Heart left ventricle (tissue), 16 donors: ENCODE data around the gene TGFBR3. TPM values are rescaled to one million over a fixed set of nuclear protein-coding genes. Genes with fewer than 3 reads are reported as not detected.
A peak's percentile ranks its signal among the peaks of the same experiment; 100 is the strongest.

Experiments
- ATAC-seq, 4 donors: fragments of 200-7000 bp; cut with Tn5 transposase; one replicate each; pipeline ENCODE4 v1.9.1; 2020 to 2022; ENCODE audit warnings: moderate library complexity in 4 of 4, mild to moderate bottlenecking in 3 of 4, moderate number of reproducible peaks in 1 of 4
- DNase-seq, 5 donors: peaks; one replicate each; pipeline ENCODE4 v3.0.0-alpha.2; 2020
- H3K27ac ChIP-seq, 12 donors: fragments of 200-600 bp; sonication (generic) in 4 of 12; one replicate each; pipeline versions ENCODE4 v1.5.0 to v1.8.0; 2016 to 2022; ENCODE audit warnings: mild to moderate bottlenecking in 2 of 12
- H3K27me3 ChIP-seq, 9 donors: fragments of 200-600 bp; sonication (generic) in 2 of 9; one replicate each; pipeline versions ENCODE4 v1.5.1 to v1.8.0; 2016 to 2022; ENCODE audit warnings: mild to moderate bottlenecking in 3 of 9
- H3K36me3 ChIP-seq, 9 donors: fragments of 200-600 bp; sonication (generic) in 2 of 9; one replicate each; pipeline versions ENCODE4 v1.5.0 to v1.8.0; 2018 to 2022; ENCODE audit warnings: mild to moderate bottlenecking in 2 of 9
- H3K4me1 ChIP-seq, 12 donors: fragments of 200-600 bp; sonication (generic) in 4 of 12; one replicate each; pipeline versions ENCODE4 v1.5.0 to v1.8.0; 2016 to 2022; ENCODE audit warnings: mild to moderate bottlenecking in 3 of 12
- H3K4me3 ChIP-seq, 12 donors: fragments of 200-600 bp; sonication (generic) in 4 of 12; one replicate each; pipeline versions ENCODE4 v1.5.0 to v1.8.0; 2017 to 2022; ENCODE audit warnings: mild to moderate bottlenecking in 9 of 12, moderate library complexity in 4 of 12
- H3K9me3 ChIP-seq, 12 donors: fragments of 200-600 bp; sonication (generic) in 4 of 12; one replicate each; pipeline versions ENCODE4 v1.5.0 to v1.8.0; 2016 to 2022; ENCODE audit warnings: mild to moderate bottlenecking in 1 of 12
- POLR2A ChIP-seq, 2 donors: fragments of 450-650 bp; IDR thresholded peaks; one replicate each; pipeline ENCODE4 v1.6.1; 2017; ENCODE audit warnings: antibody characterized with exemption in 2 of 2, mild to moderate bottlenecking in 2 of 2, moderate library complexity in 2 of 2
- WGBS, 4 donors: extraction: QIAGEN DNeasy Blood & Tissue Kit in 2 of 4; methylation state at CpG; one replicate each; pipeline versions ENCODE4 v1.1.5 to v1.1.7; 2013 to 2018; 5-methylcytosine and 5-hydroxymethylcytosine counted together
- intact Hi-C, 10 donors: fragments of 100-400 bp; cut with DNase I; formaldehyde crosslinking; loops; one replicate each; pipeline versions ENCODE4 v1.11.1 to v1.14.2; 2022
- polyA plus RNA-seq, 2 donors: library from polyadenylated mRNA; stranded (reverse); fragments of 200-250 nt; gene quantifications; one replicate each; pipeline ENCODE4 v1.2.3, GENCODE V29; 2013
- total RNA-seq, 9 donors: library from RNA; depleted of rRNA in 2 of 9; stranded (reverse); fragments of >200 nt in 2 of 9; fragmentation: NEBNext Ultra II Directional in 3 of 9; extraction: Animal tissue kit (Norgen Biotek cat#: 25700) in 3 of 9; gene quantifications; one replicate each; pipeline versions ENCODE4 v1.1.0 to v1.2.4, GENCODE V29; 2016 to 2023
- TF ChIP-seq, protein P1 (sequence below), 12 donors: fragments of 200-600 bp; sonication (generic) in 4 of 12; IDR thresholded peaks; one replicate each; pipeline versions ENCODE4 v1.5.0 to v1.8.0; 2018 to 2022; ENCODE audit warnings: antibody characterized with exemption in 12 of 12, mild to moderate bottlenecking in 5 of 12
- donor health status: ischemic (EF 13 %, LVEDD 7.1; RV severe dilation, severe dysfunction).
- donor health status: healthy with polysubstance abuse.
- donor health status: DM: no; HTN: yes; CAD: no.
- donor health status: DM: no; HTN: no; CAD: no.
- donor health status: ischemic (EF 25% LVEDD 6.9; RV normal size, moderate dysfunction).
- donor health status: ischemic (EF 25% LVEDD 5.7; RV mildly dilated, moderate dysfunction).
- donor health status: healthy.
- donor health status: DM: yes; HTN: yes; CAD: no.
- donor health status: ischemic (EF 35%, LVEDD 5.7; RV mildly dilated, moderate dysfunction).
- donor health status: nonischemic (EF 11% LVEDD 7.7; RV severe dilation, severe dysfunction).
- donor health status: DM: yes; HTN: yes; CAD: no.
- donor health status: PGD.
- donor health status: ischemic (EF 29% LVEDD 5.4; RV normal size, mild dysfunction).
- donor health status: nonischemic (EF 23%, LVEDD 6.1; RV moderate dilation, normal function).

TGFBR3 gene
- total and polyA plus RNA-seq, 11 donors, result 6.9 to 51.8 (median 22.7) TPM

GRCh38 chr1:91746728-91747338 lies 139.1 kb downstream of the TGFBR3 start:
- no peak for ATAC-seq
- peak overlapping the region in 2 of 12 donors; percentile 8 to 58 for H3K27ac ChIP-seq

GRCh38 chr1:91745640-91746373 lies 140.1 kb downstream of the TGFBR3 start:
- H3K9me3 ChIP-seq, result peaks cover 0 to 9% (median 0%) of the 10 kb centered on the region in 12 donors
- WGBS, 4 donors, result 59 to 66% (median 65%) methylated on average over 5 of the region's 5 CpGs
- TF ChIP-seq, protein P1, sequence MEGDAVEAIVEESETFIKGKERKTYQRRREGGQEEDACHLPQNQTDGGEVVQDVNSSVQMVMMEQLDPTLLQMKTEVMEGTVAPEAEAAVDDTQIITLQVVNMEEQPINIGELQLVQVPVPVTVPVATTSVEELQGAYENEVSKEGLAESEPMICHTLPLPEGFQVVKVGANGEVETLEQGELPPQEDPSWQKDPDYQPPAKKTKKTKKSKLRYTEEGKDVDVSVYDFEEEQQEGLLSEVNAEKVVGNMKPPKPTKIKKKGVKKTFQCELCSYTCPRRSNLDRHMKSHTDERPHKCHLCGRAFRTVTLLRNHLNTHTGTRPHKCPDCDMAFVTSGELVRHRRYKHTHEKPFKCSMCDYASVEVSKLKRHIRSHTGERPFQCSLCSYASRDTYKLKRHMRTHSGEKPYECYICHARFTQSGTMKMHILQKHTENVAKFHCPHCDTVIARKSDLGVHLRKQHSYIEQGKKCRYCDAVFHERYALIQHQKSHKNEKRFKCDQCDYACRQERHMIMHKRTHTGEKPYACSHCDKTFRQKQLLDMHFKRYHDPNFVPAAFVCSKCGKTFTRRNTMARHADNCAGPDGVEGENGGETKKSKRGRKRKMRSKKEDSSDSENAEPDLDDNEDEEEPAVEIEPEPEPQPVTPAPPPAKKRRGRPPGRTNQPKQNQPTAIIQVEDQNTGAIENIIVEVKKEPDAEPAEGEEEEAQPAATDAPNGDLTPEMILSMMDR (IDR thresholded peaks at IDR 0.05), result no peak
- TF ChIP-seq POLR2A (IDR thresholded peaks at IDR 0.05), result no peak
- H3K4me1 ChIP-seq, result peaks cover 0 to 80% (median 48%) of the 10 kb centered on the region in 12 donors
- peak overlapping the region in 6 of 12 donors; percentile 6 to 77 (median 34) for H3K27ac ChIP-seq
- no peaks in the 10 kb centered on the region for H3K36me3 ChIP-seq
- intact Hi-C loops, result loop anchor here in 1 of 10 donors (10.0 kb wide), 2 partner anchors 49 to 51 kb away; no protein-coding TSS in a partner anchor
- no peaks in the 10 kb centered on the region for H3K27me3 ChIP-seq
- no peak for ATAC-seq
- no peak for DNase-seq
- no peak overlapping the region for H3K4me3 ChIP-seq

More at GRCh38 chr1:91746728-91747338, 139.1 kb downstream of the TGFBR3 start:
- intact Hi-C loops, result loop anchor here in 1 of 10 donors (10.0 kb wide), 2 partner anchors 48 to 52 kb away; no protein-coding TSS in a partner anchor
- no peak for DNase-seq
- H3K27me3 ChIP-seq, result no peaks in the 10 kb centered on the region
- H3K4me1 ChIP-seq, result peaks cover 0 to 85% (median 55%) of the 10 kb centered on the region in 12 donors
- 93 to 98% (median 95%) methylated on average over 3 of the region's 3 CpGs for WGBS, 4 donors
- TF ChIP-seq, protein P1 (IDR thresholded peaks at IDR 0.05), result no peak
- TF ChIP-seq POLR2A (IDR thresholded peaks at IDR 0.05), result no peak
- peaks cover 0 to 9% (median 0%) of the 10 kb centered on the region in 12 donors for H3K9me3 ChIP-seq
- no peaks in the 10 kb centered on the region for H3K36me3 ChIP-seq
- H3K4me3 ChIP-seq, result no peak overlapping the region

DNA sequence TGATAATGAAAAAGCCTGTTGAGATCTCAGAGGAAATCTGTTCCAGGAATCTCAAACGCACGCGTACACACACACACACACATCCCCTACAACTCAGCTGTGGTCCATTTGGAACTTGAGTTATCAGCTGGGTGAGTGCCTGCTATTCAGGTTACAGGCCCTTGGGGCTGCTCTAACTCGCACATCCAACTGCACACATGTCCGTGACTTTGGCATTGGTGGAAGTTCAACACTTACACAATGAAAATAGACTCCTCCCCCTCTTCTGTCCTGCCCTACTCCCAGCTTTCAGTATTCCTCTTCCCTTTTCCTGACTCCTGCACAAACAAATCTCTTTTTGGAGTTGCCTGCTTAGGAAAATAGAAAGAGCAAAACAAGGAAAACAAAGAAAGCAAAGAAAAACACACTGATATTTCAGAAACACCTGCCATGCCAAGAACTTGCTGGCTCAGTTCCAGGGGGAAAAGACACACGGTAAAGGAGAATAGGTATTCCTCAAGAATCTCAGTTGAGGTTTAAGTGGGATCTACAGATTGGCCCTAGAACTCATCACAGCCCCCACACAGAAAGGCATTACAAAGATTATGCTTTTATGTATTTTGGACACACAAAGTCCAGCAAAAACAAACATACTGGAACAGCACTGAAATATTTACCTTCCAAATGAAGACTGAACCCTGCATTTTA lies 140.9 kb downstream of the TGFBR3 start:
- peak overlapping the region in 8 of 12 donors; percentile 3 to 77 (median 22) for H3K27ac ChIP-seq
- peaks cover 0 to 9% (median 0%) of the 10 kb centered on the region in 12 donors for H3K9me3 ChIP-seq
- TF ChIP-seq POLR2A (IDR thresholded peaks at IDR 0.05), result no peak
- TF ChIP-seq, protein P1 (IDR thresholded peaks at IDR 0.05), result peak in 3 of 12 donors; percentile 26 to 32 (median 31)
- H3K36me3 ChIP-seq, result no peaks in the 10 kb centered on the region
- no peak overlapping the region for H3K4me3 ChIP-seq
- intact Hi-C loops, result loop anchor here in 1 of 10 donors (10.0 kb wide), 2 partner anchors 50 kb away; no protein-coding TSS in a partner anchor
- DNase-seq (peak in 4 of 5 donors; percentile 41 to 74 (median 62)), ATAC-seq (peak; percentile 68 to 87 (median 80))
- peaks cover 0 to 73% (median 41%) of the 10 kb centered on the region in 12 donors for H3K4me1 ChIP-seq
- WGBS, 4 donors, result 20 to 39% (median 29%) methylated on average over 6 of the region's 6 CpGs
- no peaks in the 10 kb centered on the region for H3K27me3 ChIP-seq
